Suprapubic skin (tissue), 4 donors: Measurements from ENCODE around the gene TGFB3. TPM values are rescaled to one million over a fixed set of nuclear protein-coding genes. Genes with fewer than 3 reads are reported as not detected.

Experiments
- DNase-seq, 2 donors: peaks; one replicate each; pipeline ENCODE4 v3.0.0-alpha.2; 2019; ENCODE audit warnings: low spot score in 2 of 2
- H3K27ac ChIP-seq: fragments of 200-600 bp; sonication (generic); one replicate; pipeline ENCODE4 v1.5.1; 2019
- H3K27me3 ChIP-seq: fragments of 200-600 bp; sonication (generic); one replicate; pipeline ENCODE4 v1.5.1; 2019
- H3K36me3 ChIP-seq: fragments of 200-600 bp; sonication (generic); one replicate; pipeline ENCODE4 v1.5.1; 2019
- H3K4me1 ChIP-seq: fragments of 200-600 bp; sonication (generic); one replicate; pipeline ENCODE4 v1.5.1; 2019
- H3K4me3 ChIP-seq: fragments of 200-600 bp; sonication (generic); one replicate; pipeline ENCODE4 v1.5.1; 2019; ENCODE audit warnings: mild to moderate bottlenecking
- H3K9me3 ChIP-seq: fragments of 200-600 bp; sonication (generic); one replicate; pipeline ENCODE4 v1.5.1; 2019
- CTCF ChIP-seq, 2 donors: fragments of 200-600 bp in 1 of 2; fragments of 450-650 bp in 1 of 2; sonication (generic) in 1 of 2; IDR thresholded peaks; one replicate each; pipeline ENCODE4 v1.5.1; 2016 to 2019; ENCODE audit warnings: antibody characterized with exemption in 2 of 2, mild to moderate bottlenecking in 1 of 2, moderate library complexity in 1 of 2
- EP300 ChIP-seq: sonication (generic); formaldehyde crosslinking; IDR thresholded peaks from one replicate; pipeline ENCODE4 v1.6.1; 2017; ENCODE audit warnings: antibody characterized with exemption
- POLR2A ChIP-seq, 2 donors: fragments of 450-650 bp; IDR thresholded peaks; one replicate each; pipeline ENCODE4 v1.6.1; 2017; ENCODE audit warnings: antibody characterized with exemption in 2 of 2, mild to moderate bottlenecking in 2 of 2, moderate library complexity in 2 of 2
- POLR2AphosphoS5 ChIP-seq, 3 donors: sonication (generic); formaldehyde crosslinking; IDR thresholded peaks; one replicate each; pipeline ENCODE4 v1.6.1; 2017; ENCODE audit warnings: antibody characterized with exemption in 3 of 3
- WGBS: methylation state at CpG from one replicate; pipeline ENCODE4 v1.1.5; 2018; 5-methylcytosine and 5-hydroxymethylcytosine counted together
- total RNA-seq, 4 donors: library from RNA; depleted of rRNA; stranded (reverse); fragments of >200 nt; gene quantifications; one replicate each; pipeline ENCODE4 v1.1.0, GENCODE V29; 2016

The TGFB3 gene
- total RNA-seq, 4 donors from 2014 or later, result 3.3 to 6.4 (median 5.0) TPM

GRCh38 chr14:75960231-75960630, 21.6 kb downstream of the TGFB3 start:
- H3K27me3 ChIP-seq, result no peaks in the 10 kb centered on the region
- TF ChIP-seq POLR2AphosphoS5 (IDR thresholded peaks at IDR 0.05) (no peak), POLR2A (IDR thresholded peaks at IDR 0.05) (no peak), EP300 (no peak), CTCF (IDR thresholded peaks at IDR 0.05) (no peak)
- H3K4me1 ChIP-seq, result no peaks in the 10 kb centered on the region
- no peak overlapping the region for H3K4me3 ChIP-seq
- H3K27ac ChIP-seq, result no peak overlapping the region
- WGBS, result 54% methylated on average over 6 of the region's 6 CpGs
- peaks cover 41% of the 10 kb centered on the region for H3K36me3 ChIP-seq
- no peak for DNase-seq
- H3K9me3 ChIP-seq, result no peaks in the 10 kb centered on the region

GRCh38 chr14:75959031-75959430, 22.8 kb downstream of the TGFB3 start:
- no peaks in the 10 kb centered on the region for H3K4me1 ChIP-seq
- no peaks in the 10 kb centered on the region for H3K9me3 ChIP-seq
- peaks cover 33% of the 10 kb centered on the region for H3K36me3 ChIP-seq
- no peak for TF ChIP-seq CTCF (IDR thresholded peaks at IDR 0.05)
- TF ChIP-seq POLR2AphosphoS5 (IDR thresholded peaks at IDR 0.05), result no peak
- no peak for TF ChIP-seq POLR2A (IDR thresholded peaks at IDR 0.05)
- TF ChIP-seq EP300, result no peak
- DNase-seq, result no peak
- 97% methylated on average over 9 of the region's 9 CpGs for WGBS
- H3K4me3 ChIP-seq, result no peak overlapping the region
- H3K27ac ChIP-seq, result no peak overlapping the region
- H3K27me3 ChIP-seq, result no peaks in the 10 kb centered on the region

- DNase-seq, result no peak
- no peak for TF ChIP-seq CTCF (IDR thresholded peaks at IDR 0.05)
- TF ChIP-seq POLR2AphosphoS5 (IDR thresholded peaks at IDR 0.05), result no peak
- no peak for TF ChIP-seq POLR2A (IDR thresholded peaks at IDR 0.05)
- TF ChIP-seq EP300, result no peak
- 94% methylated on average over 3 of the region's 3 CpGs for WGBS
- Histone ChIP-seq H3K27me3 (no peaks in the 10 kb centered on the region), H3K9me3 (no peaks in the 10 kb centered on the region), H3K36me3 (peaks cover 11% of the 10 kb centered on the region), H3K4me1 (no peaks in the 10 kb centered on the region), H3K4me3 (no peak overlapping the region), H3K27ac (no peak overlapping the region)
Observed at GRCh38 chr14:75952489-75952888, 29.3 kb downstream of the TGFB3 start.

GRCh38 chr14:75946785-75947184, 35.0 kb downstream of the TGFB3 start:
- no peak overlapping the region for H3K4me3 ChIP-seq
- no peak for TF ChIP-seq POLR2A (IDR thresholded peaks at IDR 0.05)
- TF ChIP-seq EP300, result no peak
- no peak for TF ChIP-seq CTCF (IDR thresholded peaks at IDR 0.05)
- TF ChIP-seq POLR2AphosphoS5 (IDR thresholded peaks at IDR 0.05), result no peak
- 82% methylated on average over 5 of the region's 5 CpGs for WGBS

GRCh38 chr14:75944607-75945241, 37.1 kb downstream of the TGFB3 start:
- Histone ChIP-seq H3K36me3 (peaks cover 3% of the 10 kb centered on the region), H3K9me3 (no peaks in the 10 kb centered on the region), H3K27ac (no peak overlapping the region), H3K4me1 (no peaks in the 10 kb centered on the region), H3K27me3 (no peaks in the 10 kb centered on the region), H3K4me3 (no peak overlapping the region)
- 91% methylated on average over 4 of the region's 4 CpGs for WGBS
- no peak for DNase-seq
- no peak for TF ChIP-seq POLR2AphosphoS5 (IDR thresholded peaks at IDR 0.05)
- no peak for TF ChIP-seq POLR2A (IDR thresholded peaks at IDR 0.05)
- no peak for TF ChIP-seq CTCF (IDR thresholded peaks at IDR 0.05)
- no peak for TF ChIP-seq EP300

More at GRCh38 chr14:75946785-75947184, 35.0 kb downstream of the TGFB3 start:
- H3K36me3 ChIP-seq, result peaks cover 3% of the 10 kb centered on the region
- no peaks in the 10 kb centered on the region for H3K27me3 ChIP-seq
- no peaks in the 10 kb centered on the region for H3K4me1 ChIP-seq
- H3K27ac ChIP-seq, result no peak overlapping the region
- no peaks in the 10 kb centered on the region for H3K9me3 ChIP-seq
- DNase-seq, result no peak
